ENCODE results near the gene MCTP1.

GRCh38 chr5:95005811-95006210, 279.1 kb downstream of the MCTP1 start:
- no peak for TF ChIP-seq CTCF (IDR thresholded peaks at IDR 0.05; ENCODE audit: poor library complexity)
- no peak for TF ChIP-seq EZH2phosphoT487 (IDR thresholded peaks at IDR 0.05; ENCODE audit: low read depth, severe bottlenecking, unreplicated experiment)

All from hepatocyte (in vitro differentiated cells).